GM18907 (cell line): ENCODE measurements around the gene SLC25A11.
A peak's percentile ranks its signal among the peaks of the same experiment; 100 is the strongest.

ENCODE experiments used
- ATAC-seq: cut with Tn5 transposase; IDR thresholded peaks from one replicate; pipeline ENCODE4 v1.9.1; 2021; ENCODE audit warnings: mild to moderate bottlenecking, moderate library complexity; ENCODE audit not compliant: unreplicated experiment

Gene SLC25A11

DNA sequence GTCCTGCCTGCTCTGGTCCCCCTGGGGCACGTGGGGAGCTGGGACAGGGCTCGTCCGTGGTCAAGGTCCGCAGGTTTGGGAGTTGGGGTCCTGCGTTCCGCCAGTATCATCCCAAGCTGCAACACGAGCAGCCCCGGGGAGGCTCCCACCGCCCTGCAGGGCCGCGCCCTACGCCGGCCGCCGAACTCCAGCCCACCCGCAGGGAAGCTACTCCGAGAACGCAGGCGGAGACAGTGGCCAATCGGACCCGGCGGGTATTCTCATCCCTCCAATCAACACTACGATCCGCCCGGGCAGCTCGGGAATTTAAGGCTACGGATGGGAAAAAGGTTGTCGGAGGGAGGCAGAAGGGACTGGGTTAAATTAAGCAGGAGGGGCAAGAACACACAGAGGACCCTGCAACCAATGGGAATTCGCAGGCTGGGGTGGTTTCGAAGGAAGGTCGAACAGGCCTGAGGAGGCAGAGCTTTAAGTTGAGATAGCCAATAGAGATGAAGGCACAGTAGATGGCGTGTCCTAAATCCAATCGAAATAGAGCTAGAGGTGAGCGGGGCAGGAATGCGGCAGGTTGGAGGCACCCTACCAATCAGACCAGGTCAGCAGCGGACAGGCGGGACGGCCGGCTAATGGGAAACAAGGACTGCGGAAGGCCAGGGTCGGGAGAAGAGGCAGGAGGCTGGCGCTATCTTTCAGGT is 27.1 kb upstream of the SLC25A11 start:
- peak; percentile 79 for ATAC-seq

DNA sequence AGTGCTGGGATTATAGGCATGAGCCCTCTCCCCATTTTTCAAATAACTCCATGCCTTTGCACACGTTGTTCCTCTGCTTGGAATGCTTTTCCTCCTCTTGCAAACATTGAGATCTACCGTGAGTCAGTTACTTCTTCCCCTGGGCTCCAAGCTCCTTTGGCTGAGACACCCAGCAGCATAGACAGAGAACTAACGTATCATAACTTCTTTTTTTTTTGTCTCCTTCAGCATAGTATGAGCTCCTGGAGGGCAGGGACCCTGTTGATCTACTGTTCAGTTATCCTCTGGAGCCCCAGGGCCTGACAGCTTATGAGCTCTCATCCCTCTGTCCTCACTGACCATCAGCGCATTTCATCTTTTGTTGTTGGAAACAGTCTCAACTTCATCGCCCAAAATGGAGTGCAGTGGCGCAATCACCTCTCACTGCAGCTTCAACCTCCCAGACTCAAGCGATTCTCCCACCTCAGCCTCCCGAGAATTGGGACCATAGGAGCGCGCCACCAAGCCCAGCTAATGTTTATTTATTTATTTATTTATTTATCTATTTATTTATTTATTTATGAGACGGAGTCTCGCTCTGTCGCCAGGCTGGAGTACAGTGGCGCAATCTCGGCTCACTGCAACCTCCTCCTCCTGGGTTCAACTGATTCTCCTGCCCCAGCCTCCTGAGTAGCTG is 25.6 kb upstream of the SLC25A11 start:
- ATAC-seq: no peak

DNA sequence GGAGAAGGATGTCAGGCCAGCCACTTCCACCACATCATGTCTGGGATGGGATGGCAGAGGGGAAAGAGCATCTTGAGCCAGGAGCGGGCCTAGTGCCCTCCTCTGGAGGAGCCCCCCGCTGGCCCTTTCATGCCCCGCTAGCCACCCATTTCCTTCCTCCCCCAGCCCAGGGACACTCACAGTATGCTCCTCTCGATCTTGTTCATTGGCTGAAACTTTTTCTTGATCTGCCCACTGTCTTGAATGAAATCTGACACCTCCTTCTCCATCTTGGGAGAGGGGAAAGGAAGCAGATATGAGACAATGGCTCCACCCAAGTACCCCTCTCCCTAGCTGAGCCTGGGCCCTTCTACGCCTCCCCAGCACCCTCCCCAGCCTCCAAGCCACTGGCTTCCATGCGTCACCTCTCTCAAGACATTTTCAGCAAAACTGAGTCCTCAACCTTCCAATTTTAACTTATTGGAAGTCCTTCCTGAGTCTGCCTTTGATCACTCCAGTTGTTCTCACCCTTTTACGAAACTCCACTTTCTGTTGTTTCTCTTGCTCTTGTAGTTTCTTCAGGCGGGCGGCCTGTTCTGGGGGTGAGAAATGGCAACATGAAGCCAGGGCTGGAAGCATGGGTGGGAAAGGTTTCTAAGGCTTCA is 20.6 kb upstream of the SLC25A11 start:
- no peak for ATAC-seq

DNA sequence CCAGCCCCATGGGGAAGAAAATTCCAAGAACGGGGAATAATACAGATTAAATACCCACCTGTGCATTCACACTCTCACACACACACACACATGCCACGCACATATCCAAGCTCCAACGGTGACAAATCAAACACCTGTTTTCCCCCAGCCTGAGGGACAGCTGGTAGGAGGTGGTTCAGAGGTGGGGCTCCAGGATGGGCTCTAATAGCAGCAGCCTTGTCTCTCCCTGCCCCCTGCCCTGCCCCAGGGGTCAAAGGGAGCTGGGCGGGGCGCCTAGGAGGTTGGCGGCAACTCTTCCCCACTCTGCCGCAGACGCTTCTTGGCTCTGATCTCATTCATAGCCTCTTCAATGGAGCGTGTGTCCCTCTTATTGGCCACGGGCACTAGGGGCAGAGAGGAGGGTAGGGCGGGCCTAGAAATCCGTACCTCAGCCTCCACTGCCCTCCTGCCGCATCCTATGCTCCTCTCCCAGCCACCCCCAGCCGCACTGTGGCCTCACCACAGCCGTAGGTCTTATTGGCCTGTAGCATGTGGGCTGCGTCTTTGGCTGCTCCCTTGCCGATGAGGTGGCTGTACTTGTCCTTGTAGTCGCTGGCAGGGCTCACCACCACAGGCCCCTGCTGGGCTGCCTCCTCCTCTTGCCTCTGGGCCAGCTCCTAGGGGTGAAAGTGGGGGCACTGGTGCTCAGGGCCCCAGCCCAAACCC is 19.6 kb upstream of the SLC25A11 start:
- no peak for ATAC-seq

DNA sequence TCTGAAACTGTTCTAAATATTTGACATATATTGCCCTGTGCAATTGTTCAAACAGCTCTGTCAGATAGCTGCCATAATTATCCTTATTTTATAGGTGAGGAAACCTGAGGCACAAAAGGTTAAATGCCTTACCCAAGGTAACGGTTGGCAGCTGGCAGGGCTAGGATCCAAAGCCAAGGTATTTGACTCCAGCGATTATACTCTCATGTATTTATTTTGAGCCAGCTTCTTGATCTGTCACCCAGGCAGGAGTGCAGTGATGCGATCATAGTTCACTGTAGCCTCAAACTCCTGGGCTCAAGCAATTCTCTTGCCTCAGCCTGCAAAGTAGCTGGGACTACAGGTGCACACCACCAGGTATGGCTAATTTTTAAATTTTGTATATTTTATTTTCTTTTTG is 18.3 kb upstream of the SLC25A11 start:
- no peak for ATAC-seq

DNA sequence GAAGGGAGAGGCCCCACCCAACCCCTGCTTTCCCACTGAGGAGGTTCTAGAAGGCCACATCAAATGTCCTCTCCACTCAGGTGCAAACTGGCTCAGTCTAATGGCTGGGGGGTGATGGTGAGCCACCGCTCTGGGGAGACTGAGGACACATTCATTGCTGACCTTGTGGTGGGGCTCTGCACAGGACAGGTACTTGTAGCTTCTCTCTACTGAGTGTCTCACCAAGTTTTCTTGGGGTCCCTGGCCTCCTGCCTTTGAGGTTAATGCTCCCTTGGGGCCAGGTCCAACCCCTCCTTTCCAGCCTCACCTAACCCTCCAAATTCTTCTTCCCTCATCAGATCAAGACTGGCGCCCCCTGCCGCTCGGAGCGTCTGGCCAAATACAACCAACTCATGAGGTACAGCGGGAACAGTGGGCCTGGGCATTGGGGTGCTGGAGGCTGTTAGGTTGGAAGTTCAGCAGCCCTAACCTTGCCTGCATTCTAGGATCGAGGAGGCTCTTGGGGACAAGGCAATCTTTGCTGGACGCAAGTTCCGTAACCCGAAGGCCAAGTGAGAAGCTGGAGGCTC is 16.7 kb upstream of the SLC25A11 start:
- no peak for ATAC-seq

DNA sequence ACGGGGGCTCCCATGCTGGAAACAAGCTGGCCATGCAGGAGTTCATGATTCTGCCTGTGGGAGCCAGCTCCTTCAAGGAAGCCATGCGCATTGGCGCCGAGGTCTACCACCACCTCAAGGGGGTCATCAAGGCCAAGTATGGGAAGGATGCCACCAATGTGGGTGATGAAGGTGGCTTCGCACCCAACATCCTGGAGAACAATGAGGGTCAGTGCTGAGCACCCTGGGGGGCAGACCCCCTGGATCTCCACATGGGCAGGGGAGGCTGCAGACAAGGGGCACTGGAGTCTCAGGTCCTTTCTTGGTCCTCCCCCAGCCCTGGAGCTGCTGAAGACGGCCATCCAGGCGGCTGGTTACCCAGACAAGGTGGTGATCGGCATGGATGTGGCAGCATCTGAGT is 15.2 kb upstream of the SLC25A11 start:
- no peak for ATAC-seq

DNA sequence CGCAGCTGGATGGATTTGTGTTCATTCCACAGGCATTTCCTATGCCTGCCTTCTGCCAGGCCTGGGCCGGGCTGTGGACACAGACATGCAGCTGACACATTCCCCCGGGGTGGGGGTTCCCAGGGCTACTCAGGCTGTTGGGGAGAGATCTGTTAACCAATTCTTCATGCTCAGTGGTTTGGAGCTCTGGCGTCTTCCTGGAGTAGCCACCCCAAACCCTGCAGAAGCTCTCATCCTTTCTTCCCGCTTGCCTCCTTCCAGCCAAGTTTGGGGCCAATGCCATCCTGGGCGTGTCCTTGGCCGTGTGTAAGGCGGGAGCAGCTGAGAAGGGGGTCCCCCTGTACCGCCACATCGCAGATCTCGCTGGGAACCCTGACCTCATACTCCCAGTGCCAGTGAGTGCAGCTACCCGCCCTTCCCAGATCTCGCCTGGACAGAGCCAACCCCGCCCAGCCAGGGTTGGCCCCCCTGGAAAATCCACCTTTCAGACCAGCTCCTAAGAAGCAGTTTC is 13.7 kb upstream of the SLC25A11 start:
- no peak for ATAC-seq

DNA sequence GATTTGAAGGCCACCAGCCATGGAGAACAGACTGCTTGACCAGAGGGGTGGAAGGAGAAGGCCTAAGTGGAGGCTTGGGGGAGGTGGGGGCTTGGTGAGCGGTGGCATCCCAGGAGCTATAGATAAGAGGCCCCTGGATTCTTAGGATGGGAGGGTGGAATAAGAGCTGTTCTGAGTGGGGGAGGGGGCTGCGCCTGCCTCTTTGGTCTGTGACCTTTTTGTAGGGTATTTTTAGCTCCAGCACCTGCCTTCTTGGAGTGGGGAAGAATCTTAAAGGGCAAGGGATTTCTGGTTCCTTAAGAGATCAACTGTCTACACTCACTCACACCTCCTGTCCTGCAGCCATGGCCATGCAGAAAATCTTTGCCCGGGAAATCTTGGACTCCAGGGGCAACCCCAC is 11.6 kb upstream of the SLC25A11 start:
- ATAC-seq: no peak

DNA sequence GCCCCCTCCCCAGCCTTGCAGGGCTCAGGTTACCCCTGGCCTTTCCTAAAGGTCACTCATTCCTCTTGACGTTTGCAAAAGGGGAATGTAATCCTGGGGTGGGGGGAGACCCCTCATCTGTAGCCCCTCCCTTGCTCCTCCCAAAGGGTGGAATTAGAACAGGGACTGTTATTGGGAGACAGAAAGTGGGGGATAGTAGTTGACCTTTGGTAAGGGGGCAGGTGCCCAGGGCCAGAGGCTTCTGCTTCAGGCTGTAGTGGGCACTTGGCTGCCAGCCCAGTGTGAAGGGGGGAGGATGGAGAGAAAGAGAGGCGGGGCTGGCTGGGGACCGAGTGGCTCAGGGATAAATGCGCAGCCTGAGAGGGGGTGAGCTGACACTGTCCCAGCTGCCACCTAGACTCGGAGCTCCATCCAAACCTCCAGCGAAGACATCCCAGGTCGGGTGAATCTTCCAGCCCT is 10.9 kb upstream of the SLC25A11 start, which contains the start of gene ENO3:
Gene ENO3, plus strand, starts transcription at position 374 of the 459 bp plus-strand sequence. CDS start 711 bp downstream, outside the sequence.
- no peak for ATAC-seq

DNA sequence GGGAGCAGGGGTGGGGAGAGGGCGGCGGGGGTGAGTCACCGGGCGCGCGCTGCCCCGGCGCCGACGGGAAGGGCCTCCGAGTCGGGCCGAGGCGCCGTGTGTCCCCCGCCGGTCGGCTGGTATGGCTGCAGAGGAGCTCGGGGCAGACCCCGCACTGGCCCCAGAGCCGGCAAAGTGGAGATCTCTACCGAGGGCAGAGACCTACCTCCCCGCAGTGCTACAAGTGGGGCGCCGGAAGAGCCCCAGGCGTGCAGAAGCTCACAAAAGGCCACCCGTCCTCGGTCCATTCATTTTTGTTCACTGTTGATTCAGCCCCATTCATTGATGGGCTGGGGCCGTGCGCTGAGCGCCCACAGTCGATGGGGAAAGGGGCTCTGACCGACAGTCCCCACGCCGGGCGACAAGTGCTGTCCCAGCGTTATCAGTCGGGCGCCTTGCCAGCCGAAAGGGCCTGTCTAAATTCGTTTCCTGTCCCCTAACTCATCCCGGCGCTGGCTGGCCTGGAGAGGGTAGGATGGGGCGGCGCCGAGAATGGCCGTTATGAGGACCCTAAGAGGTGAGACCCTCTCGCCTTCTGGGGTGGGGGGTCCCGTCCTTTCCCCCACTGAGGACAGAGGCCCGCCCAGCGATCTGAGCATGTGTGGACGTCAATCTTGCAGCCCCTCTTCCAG is 10.4 kb upstream of the SLC25A11 start:
- ATAC-seq: no peak

DNA sequence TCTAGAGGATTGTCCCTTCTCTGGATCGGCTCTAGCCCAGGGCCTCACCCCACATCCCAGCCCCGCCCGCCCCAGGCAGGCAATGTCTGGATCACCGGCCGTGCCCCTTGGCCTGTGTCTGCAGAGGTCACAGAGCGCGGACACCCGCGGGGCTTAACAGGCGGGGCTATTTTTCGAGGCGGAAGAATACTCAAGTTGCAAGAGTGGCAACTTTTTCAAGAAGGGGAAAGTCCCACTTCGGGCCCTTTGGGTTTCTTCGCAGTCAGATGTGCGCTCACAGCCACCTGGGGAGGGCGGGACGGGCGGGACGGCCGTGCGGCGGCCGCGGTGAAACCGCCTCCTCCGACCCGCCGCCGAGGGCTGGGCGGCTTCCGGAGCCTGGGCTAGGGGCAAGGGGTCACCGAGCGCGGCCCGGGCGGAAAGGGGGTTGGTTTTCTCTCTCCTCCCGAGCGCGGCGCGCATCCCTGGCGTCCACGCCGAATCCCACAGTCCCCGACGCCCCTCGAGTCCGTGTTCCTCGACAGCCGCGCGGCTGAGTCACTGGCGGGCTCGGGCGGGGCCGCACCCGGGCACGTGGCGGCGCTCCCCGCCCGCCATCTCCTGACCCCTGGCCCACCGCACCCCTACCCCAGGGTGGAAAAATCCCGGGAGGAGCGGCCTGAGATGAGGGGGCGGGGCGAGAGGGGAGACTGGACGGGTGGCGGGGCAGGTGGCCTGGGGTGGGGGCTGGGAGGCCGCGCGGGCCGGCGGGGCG is 9.7 kb upstream of the SLC25A11 start:
- peak; percentile 37 for ATAC-seq

DNA sequence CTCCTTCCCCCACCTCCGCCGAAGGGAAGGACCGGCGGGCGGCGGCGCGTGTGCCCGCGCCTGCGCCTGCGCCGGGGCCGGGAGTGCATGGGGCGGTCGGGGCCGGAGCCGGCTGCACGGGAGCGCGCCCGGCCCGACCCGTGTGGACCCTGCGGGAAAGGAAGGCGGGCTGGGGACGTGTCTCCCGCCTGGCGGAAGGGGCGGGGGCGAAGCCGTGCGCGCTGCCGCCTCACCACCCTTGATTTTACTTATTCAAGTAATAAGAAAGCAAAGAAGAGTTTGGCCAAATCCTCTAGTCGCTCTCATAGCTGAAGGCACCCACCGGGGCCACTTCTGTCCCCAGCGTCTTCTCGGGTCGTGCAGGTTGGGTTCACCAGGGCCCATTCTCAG is 9.1 kb upstream of the SLC25A11 start:
- ATAC-seq: peak; percentile 39

DNA sequence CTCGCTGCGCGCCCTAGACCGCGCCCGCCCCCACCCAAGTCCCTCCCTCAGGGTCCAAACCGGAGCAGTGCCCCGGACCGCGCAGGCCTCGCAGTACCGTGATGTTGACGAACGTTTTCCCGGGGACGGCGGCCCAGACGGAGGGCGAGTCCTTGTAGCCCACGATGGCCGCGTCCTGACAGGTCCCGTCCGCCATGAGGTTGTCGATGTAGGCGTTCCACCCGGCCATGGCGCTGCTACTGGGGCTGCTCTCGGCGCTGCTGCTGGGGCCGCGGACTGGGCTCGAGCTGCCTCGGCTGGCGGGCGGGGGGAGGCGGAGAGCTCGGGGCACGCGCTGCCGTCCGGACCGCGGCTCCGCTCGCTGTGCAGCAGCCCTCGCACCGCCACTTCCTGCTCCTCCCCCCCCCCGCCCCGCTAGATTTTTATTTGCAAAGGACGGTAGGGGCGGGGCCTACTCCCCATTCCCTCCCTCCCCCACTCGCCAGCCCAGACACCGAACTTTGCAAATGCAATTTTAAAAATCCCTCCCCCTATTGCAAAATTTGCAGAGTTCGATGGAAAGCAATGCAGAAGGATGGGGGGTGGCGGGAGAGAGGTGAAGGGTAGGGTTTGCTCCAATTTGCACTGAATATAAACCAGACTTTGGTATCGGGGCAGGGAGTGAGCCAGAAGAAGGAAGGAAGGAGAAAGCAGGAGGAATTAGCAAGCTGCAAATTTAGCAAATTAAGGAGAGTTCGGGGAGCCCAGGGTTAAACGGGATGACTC is 8.5 kb upstream of the SLC25A11 start, which contains the start of gene PFN1:
Gene PFN1, minus strand, starts transcription at position 365 of the 765 bp plus-strand sequence. Its CDS starts 136 bp downstream, at position 229.
- ATAC-seq: peak; percentile 16

DNA sequence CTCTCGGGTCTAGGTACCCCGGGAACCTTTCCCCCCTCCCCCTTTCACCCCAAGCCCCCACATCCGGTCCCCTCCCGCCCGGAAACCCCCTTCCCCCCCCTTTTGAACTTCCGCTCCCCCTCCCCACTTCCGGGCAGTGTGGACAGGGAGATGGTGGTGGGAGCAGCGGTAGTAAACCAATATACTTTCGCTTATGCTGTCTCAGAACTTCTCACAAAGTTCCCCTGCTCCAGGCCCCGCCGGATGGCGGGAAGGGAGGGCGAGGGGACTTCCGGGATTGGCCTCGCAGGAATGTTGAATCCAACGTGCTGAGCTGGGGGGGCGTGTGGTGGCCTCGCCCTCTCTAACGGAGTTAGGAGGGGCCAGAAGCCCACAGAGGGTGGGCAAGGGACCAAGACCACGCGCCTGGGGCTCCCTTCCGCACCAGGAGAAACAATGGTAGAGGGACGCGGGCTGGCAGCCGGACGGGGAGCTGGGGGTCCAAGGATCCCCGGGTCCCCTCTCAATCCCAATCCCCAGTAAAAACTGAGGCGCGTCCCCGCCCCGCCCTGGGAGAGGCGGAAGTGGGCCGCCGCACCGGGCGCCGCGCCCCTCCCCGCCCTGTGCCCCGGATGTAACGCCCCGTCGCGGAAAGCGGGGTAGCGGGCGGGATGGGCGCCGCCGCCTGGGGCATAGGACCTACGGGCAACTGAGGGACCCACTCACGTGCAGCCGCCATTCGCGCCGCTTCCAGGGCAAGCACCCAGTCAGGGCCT is 7.7 kb upstream of the SLC25A11 start:
- peak; percentile 10 for ATAC-seq

DNA sequence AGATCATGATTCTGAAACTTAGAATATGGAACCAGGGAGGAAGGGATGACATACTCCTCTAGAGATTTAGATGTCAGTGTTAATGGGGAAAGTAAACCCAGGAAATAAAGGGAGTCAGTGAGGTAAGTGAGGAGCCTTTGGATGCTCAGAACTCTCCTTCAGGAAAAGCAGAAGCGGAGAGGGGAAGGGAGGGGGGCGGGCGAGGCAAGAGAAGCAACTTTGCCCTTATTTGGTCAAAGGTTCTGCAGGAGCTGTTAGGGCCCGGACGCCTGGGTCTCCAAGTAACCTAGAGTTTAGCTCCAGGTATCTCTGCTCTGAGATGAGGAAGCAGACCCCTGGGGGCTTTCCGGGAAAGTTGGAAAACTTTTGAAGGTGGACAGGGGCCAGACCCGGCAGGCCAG is 7.2 kb upstream of the SLC25A11 start:
- no peak for ATAC-seq

DNA sequence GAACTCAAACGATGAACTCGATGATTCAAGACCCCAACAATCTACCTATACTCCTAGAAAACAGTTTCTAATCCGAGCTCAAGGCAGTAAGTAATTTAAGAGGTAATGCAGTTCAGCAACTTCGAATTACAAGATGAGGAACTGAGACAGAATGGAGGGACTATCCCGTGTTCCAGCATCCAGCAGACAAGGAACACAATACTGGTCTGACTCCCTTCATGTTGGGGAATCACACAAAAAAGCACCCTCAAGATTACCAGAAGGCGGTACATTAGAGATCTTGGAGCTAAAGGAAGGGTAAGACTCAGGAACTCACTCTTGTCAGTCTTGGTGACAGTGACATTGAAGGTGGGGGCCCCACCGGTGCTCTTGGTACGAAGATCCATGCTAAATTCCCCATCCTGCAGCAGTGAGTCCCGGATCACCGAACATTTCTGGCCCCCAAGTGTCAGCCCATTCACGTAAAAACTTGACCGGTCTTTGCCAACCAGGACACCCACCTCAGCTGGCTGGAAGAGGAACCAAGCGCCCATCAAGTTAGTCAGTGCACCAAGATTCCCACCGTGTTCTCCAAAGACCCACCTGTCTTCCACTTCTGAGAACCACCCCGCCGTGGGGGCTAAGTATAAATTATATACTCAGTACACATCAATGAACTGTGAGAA is 6.6 kb upstream of the SLC25A11 start:
- no peak for ATAC-seq

DNA sequence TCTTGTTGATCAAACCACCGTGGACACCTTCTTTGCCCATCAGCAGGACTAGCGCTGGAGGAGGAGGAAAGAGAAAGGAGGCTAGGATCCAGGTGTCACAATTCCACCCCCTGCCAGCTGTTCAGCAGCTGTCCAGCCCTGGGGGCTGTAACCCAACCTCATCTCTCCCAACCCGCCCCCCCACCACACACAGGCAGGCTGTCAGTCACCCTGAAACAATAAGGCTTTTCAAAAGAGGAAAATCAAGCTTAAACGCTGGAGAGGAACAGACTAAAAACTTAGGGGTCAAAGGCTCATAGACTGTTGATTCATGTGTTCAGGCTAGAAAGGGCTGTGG is 6.1 kb upstream of the SLC25A11 start:
- no peak for ATAC-seq
